Measurements from ENCODE around the gene CUX1.
"Not testable (repeated sequence)": the region's sequence is repeated elsewhere in the genome, so short reads cannot be mapped to it uniquely, and the experiment has no call there.

The CUX1 gene

GRCh38 chr7:101964680-101965452, 147.4 kb downstream of the CUX1 start:
- DNase-seq = no peak

- DNase-seq = no peak
These were observed 151.5 kb downstream of the CUX1 start for GRCh38 chr7:101968720-101969466.

DNA sequence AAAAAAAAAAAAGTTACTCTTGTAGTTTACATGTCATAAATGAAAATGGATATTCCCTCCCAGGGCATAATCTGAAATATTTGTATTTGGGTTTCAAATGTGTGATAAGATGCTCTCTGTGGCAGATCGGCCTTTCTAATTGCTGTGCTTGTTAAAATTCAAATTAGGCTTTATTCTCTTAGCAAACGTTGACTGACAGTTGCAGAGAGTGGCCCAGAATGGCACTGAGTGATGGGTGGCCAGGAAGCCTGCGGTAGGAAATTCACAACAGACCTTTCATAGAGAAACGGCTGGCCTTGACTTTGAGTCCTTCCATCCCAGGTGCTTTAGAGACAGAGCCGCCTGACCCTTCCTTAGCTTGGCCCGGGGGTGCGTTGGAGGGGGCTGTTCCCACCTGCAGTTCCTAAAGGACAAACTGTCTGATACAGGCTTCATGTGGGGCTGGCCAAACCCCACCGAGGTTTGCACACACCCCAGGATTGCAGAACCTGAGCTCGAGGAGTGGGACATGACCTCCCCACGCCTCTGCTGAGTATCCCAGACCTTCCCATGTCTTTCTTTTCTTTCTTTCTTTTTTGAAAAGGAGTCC, 152.7 kb downstream of the CUX1 start:
- DNase-seq = no peak

GRCh38 chr7:101970801-101971200, 153.4 kb downstream of the CUX1 start:
- no peak for DNase-seq

DNA sequence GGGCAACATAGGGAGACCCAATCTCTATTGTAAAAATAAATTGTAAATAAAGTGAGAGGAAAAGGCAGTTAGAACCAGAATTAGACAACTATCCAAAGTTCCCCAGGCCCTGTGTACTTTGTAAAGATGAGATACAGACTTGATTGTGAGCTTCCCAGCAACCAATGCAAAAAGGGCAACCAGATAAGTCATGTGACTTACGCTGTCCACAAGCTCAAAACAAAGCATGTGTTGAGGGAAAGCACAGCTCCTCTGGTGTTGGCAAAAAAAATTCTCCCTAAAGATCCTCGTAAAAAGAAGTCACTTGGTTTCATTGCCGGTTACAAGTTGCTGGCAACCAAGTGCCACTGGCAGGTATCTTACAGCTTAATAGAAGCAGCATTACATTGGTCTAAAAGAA, 154.0 kb downstream of the CUX1 start:
- DNase-seq = no peak

DNA sequence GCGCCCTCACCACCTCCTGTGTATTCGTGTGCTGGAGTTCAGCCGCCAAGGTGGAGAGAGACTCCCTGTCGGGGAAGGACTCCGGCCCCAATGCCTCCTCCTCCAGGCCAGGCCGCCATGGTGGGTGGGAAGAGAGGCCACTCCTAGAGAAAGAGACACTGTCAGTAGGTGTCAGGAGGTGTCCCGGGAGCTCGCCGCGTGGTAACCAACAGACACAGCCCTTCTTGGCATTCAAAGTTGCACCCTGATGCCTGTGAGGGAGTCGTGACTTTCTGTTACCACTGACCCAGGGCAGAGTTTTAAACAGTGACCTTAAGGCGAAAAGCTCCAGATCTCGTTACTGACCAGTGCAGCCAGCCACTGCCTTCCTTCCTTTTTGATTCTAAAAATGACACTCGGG, 155.2 kb downstream of the CUX1 start:
- no peak for DNase-seq

GRCh38 chr7:101973130-101973529, 155.7 kb downstream of the CUX1 start:
- no peak for DNase-seq

DNA sequence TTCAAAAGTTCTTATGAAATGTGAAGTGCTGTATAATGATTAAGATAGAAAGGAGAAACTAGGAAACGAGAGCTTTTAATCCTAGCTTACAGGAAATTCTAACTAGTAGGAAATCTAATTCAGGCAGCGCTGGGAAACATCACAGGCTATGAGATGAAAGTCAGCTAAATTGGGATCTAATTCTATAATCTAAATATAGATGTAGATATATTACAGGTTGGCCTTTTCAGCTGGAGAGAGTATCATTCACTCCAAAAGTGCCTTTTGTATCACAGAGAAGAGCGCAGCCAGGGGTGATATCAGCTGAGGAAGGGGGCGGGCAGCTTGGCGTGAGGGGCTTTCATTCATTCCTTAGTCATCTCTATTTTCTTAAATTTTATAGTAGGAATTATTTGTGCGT, 157.0 kb downstream of the CUX1 start:
- DNase-seq = no peak

GRCh38 chr7:101975046-101975445, 157.6 kb downstream of the CUX1 start:
- DNase-seq = no peak

DNA sequence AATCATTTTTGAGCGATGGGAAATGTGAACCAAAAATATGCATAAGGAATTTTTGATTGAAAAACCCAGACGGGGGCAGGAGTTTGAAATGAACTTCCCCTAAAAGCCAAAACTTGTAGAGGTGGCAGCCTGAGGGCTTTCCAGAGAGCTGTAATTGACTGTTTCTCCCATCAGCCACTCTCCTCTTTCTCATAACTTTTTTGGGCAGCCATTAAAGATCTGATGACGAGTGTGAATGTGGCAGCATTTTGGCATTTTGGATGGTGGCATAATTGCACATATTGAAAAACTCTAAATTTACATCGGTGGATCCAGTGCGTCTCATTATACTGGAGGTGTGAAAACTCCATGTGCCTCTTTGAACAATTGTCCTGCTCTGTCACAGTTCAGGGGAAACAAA, 159.0 kb downstream of the CUX1 start:
- no peak for DNase-seq

DNA sequence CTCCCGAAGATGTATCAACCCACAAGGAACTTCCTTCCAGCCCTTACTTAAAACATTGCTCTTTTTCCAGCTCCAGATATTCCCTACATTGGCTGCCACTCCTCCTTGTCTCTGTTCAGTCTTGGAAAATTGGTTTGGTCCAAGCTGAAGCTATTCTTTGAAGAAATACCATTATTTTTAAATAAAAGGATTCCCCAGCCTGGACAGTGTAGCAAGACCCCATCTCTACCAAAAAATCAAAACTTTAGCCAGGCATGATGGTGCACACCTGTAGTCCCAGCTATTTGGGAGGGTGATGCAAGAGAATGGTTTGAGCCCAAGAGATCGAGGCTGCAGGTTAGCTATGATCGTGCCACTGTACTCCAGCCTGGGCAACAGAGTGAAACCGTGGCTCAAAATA, 159.8 kb downstream of the CUX1 start:
- no peak for DNase-seq

- DNase-seq = peak; percentile 30
These were observed 161.3 kb downstream of the CUX1 start for GRCh38 chr7:101978683-101979082.

DNA sequence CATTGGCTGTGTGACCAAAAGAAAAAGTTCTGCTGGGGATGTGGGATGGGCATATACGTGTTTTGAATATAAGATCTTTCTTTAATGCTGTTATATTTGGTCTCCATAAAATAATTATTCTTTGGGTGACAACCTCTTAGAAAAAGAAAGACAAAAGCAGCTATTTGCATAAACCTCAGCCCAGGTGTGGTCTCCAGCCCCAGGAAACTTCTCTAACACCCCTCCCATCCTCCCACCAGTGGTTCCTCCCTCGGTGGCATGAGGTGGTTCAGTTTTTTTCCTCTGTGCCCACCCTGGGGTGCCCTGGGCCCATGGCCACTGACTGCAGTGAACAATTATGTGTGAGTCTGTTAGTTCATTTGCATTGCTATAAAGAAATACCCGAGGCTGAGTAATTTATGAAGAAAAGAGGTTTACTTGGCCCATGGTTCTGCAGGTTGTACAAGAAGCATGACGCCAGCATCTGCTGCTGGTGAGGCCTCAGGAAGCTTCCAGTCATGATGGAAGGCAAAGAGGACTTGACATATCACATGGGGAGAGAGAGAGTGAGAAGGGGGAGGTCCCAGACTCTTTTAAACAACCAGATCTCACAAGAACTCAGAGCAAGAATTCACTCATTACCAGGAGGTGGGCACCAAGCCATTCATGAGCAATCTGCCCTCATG, 165.9 kb downstream of the CUX1 start:
- no peak for DNase-seq

DNA sequence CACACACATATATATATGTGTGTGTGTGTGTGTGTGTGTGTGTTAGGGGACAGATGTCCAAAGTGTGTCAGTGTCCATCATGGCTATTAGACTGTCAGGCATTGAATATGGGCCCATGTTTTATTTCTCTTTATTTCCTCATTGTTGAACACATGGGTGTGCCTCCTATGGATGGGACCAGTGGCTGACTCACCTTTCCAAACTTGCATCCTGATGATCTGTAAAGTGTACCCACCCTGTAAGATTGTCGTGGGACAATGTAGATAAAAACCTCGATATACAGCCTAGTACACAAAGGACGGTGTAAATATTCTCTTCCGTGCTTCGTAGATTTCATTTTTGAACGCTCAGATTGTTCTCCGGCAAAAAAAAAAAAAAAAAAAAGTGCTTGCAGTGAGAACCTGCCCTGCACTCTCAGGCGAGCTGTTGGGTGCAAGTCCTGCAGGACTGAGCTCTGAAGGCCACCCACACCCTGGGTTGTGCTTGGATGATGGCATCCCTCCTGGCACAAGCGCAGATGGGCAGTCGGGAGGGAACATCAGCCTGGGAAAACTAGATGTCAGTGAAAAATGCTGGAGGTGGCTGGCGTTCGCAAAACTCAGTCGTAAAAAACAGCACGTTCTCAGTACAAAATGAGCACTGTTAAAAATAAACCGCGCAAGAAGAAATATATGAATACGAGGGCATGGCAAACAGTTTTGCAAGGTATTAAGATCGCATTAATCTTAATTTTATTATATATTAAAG, 166.9 kb downstream of the CUX1 start:
- no peak for DNase-seq

DNA sequence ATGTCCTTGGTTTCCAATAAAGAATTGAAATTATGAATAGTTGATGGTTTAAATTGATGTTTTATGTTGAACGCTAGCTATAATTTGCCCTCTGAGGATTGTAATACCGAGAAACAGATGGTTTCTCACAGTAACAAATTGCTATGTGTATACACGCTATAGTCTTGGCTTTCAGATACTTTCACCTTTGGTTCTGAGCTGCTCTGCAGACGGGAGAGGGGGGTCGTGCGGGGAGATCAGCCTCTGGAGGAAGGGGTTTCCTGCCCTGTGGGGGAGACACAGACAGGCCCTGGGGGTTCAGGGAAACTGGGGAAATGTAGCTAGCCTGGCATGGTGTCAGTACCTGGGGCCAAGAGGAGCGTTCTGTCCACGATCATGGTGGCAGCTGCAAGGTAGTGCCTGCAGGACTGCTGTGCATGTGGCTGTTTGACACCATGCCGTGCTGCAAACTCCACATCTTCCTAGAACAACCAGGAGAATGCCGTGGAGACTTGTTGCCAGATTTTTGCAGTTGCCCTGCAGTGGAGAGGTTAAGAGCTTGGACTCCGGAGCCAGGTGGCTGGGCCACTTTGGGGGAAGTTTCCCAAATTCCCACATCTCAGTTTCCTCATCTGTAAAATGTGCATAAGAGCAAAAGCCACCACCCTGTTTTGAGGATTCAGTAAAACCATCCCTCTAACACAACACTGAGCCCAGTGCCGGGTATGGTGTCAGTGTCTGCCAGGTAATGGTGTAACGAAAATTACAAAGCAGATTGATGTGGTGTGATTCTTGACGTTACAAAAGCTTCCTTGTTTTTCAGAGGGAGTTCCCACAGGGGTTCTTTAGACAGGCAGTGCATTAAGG, 167.9 kb downstream of the CUX1 start:
- no peak for DNase-seq

- DNase-seq = no peak
These were observed 168.7 kb downstream of the CUX1 start for GRCh38 chr7:101985903-101986734.

- no peak for DNase-seq
These were observed 170.1 kb downstream of the CUX1 start for GRCh38 chr7:101987494-101987893.

- not testable (repeated sequence) for DNase-seq
These were observed 170.6 kb downstream of the CUX1 start for GRCh38 chr7:101988060-101988459.

DNA sequence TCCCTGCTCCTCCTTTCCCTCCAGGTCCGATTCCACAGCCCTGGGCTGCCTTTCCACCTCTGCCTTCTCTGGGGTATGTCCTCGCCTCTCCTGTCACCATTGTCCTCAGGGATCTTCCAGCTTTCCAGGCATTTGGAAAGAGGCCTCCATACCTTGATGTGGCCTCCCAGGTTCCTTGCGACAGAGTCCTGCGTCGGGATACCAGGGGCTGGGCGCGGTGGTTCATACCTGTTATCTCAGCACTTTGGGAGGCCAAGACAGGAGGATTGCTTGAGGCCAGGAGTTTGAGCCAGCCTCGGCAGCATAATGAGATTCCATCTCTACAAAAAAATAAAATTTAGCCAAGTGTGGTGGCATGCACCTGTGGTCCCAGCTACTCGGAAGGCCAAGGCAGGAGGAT, 171.1 kb downstream of the CUX1 start:
- DNase-seq = no peak

- no peak for DNase-seq
These were observed 171.7 kb downstream of the CUX1 start for GRCh38 chr7:101989101-101989500.

Measured in 8988T (cell line).